Measurements from ENCODE around the gene MTHFSD. TPM values are rescaled to one million over a fixed set of nuclear protein-coding genes. Genes with fewer than 3 reads are reported as not detected.
A peak's percentile ranks its signal among the peaks of the same experiment; 100 is the strongest.

The MTHFSD gene
- total RNA-seq, 1 donor from 2014 or later = 20.2 TPM

DNA sequence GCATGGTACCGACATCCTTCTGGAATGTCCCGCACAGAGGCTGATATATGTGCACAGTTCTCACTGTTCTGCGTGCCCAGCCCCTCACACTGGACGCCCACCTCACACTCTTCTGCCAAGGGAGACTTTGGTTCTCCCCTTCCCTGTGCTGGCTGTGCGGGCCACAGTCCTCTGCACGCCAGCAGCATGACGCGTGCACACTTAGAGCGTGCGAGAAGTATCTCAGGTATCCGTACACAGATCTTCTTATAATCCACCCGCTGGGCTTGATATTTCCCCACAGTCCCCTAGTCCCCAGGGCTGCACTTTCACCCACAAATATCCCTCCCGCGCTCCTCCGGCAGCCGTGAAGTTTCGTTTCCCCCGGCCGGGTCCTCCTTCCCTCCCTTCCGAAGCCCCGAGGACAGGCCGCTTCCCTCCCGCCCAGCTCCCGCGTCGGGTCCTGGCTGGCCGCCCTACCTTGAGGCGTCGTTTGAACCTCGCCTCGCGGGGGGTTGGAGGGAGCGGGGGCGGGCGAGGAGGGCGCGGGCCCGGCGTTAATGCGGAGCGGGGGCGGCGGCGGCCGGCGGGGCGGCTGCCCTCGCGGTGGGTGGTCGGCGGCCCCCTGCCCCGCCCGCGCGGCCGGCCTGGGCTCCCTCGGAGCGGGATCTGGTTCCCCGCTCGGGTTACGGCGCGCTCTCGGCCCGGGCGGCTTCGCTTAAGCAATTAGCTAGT is 49.7 kb downstream of the MTHFSD start:
- DNase-seq (ENCODE audit: extremely low spot score, unreplicated experiment) = no peak
- Mint-ChIP-seq H3K4me1 (ENCODE audit: unreplicated experiment) (peaks cover 26% of the 10 kb centered on the region), H3K27ac (peak overlapping the region; percentile 46), H3K9me3 (no peaks in the 10 kb centered on the region), H3K36me3 (no peaks in the 10 kb centered on the region), H3K27me3 (peaks cover 84% of the 10 kb centered on the region), H3K4me3 (peak overlapping the region; percentile 59)
- TF ChIP-seq, protein P1, sequence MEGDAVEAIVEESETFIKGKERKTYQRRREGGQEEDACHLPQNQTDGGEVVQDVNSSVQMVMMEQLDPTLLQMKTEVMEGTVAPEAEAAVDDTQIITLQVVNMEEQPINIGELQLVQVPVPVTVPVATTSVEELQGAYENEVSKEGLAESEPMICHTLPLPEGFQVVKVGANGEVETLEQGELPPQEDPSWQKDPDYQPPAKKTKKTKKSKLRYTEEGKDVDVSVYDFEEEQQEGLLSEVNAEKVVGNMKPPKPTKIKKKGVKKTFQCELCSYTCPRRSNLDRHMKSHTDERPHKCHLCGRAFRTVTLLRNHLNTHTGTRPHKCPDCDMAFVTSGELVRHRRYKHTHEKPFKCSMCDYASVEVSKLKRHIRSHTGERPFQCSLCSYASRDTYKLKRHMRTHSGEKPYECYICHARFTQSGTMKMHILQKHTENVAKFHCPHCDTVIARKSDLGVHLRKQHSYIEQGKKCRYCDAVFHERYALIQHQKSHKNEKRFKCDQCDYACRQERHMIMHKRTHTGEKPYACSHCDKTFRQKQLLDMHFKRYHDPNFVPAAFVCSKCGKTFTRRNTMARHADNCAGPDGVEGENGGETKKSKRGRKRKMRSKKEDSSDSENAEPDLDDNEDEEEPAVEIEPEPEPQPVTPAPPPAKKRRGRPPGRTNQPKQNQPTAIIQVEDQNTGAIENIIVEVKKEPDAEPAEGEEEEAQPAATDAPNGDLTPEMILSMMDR (conservative IDR thresholded peaks at IDR 0.05) = no peak

DNA sequence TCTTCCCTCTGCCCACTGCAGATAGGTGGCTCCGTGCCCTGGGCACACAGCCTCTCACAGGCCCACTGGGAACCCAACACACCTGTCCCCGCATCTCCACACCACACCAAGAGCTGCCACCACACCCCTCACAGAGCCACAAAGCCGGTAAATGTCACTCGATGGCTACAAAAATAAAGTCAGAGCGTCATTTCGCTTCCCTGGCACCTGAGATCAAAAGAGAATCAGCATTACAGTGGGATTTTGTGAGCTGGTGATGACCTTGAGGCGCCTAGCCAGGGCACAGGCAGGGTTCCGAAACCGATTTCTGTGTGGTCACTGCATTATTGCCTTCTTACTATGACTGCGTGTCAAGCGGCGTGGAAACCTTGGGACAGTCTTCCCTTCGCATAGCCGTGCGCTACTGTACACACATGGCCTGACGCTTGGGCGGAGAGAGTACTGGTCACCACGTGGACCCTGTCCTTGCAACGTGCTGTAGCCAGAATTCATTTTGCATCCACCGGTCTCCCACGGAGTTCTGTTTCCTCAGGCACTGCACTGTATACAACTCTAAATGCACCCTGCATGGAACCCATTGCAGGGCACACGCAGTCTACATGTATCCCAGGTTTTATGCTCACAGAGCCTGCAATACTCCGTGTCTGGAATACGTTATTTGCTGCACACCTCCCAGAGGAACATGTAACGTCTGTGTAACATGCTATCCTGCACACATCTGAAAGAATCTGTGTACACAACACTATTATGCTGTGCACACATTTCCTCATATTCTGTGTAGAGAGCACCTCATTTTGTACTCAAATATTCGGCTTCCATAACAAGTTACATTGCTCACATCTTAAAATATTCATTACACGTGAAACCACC is 50.5 kb downstream of the MTHFSD start:
- H3K4me1 Mint-ChIP-seq (ENCODE audit: unreplicated experiment) = peaks cover 29% of the 10 kb centered on the region
- H3K4me3 Mint-ChIP-seq = peak overlapping the region; percentile 59
- peaks cover 91% of the 10 kb centered on the region for H3K27me3 Mint-ChIP-seq
- TF ChIP-seq, protein P1 (conservative IDR thresholded peaks at IDR 0.05) = no peak
- H3K36me3 Mint-ChIP-seq = no peaks in the 10 kb centered on the region
- peak overlapping the region; percentile 46 for H3K27ac Mint-ChIP-seq
- no peaks in the 10 kb centered on the region for H3K9me3 Mint-ChIP-seq
- no peak for DNase-seq (ENCODE audit: extremely low spot score, unreplicated experiment)

DNA sequence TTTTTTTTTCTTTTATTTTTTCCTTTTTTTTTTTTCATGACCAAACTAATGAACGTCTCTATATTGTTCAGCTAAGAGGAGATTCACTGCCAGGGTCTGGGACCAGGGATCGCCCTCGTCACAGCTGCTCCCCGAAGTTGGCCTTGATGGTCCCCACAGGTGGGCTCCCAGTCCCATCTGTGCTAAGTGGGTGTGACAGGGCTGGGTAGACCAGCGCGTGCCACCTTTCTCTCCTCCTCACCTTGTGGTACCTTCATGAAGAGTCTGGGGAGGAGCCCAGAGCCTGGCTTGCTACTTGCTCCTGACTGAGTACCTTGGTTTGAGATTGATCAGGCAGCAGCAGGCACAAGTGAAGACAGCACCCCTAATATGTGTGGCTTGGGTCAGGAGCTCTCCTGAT is 51.2 kb downstream of the MTHFSD start:
- H3K27ac Mint-ChIP-seq = no peak overlapping the region
- DNase-seq (ENCODE audit: extremely low spot score, unreplicated experiment) = no peak
- H3K9me3 Mint-ChIP-seq = no peaks in the 10 kb centered on the region
- no peaks in the 10 kb centered on the region for H3K36me3 Mint-ChIP-seq
- TF ChIP-seq, protein P1 (conservative IDR thresholded peaks at IDR 0.05) = no peak
- no peak overlapping the region for H3K4me3 Mint-ChIP-seq
- peaks cover 93% of the 10 kb centered on the region for H3K27me3 Mint-ChIP-seq
- peaks cover 36% of the 10 kb centered on the region for H3K4me1 Mint-ChIP-seq (ENCODE audit: unreplicated experiment)

DNA sequence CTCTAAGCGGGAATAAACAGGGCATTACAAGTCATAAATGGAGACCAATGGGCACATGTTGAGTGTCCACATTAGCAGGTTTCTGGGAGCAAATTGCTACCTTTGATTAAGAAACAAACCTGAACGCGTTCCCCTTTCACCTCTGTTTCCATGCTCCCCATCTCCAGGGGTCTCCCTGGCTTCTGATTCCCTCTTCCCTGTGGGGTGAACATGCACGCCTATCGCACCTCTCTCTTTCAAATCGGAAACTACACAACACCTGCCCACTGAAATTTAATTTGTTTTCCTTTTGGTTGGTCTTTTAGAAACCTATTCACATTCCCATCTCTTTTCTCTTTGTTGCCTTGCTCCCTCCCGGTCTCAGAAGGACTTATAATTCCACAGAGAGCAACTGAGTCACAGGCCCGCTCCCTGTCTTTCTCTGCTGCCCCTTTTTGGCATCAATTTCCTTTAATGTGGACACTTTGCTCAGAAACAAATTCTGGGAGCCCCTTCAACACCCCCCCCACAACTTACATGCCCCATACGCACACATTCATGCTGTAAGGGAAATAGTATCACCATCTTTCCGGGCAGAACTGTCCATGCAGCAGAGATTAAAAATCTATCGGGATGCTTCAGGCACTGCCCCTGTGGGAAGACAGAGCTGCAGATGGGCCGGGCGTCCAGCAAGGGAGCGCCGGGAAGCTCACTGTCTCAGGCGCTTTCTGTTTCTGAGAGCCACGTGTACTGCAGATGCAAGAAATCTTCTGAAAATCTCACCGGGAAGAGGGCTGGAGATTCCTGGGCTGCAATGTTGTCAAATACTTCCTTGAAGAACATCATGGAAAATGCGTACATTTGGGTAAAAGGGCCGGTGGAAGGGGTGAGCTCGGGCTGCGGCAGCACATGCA is 51.9 kb downstream of the MTHFSD start:
- DNase-seq (ENCODE audit: extremely low spot score, unreplicated experiment) = no peak
- TF ChIP-seq, protein P1 (conservative IDR thresholded peaks at IDR 0.05) = no peak
- H3K9me3 Mint-ChIP-seq = no peaks in the 10 kb centered on the region
- peaks cover 96% of the 10 kb centered on the region for H3K27me3 Mint-ChIP-seq
- peak overlapping the region; percentile 1 for H3K4me3 Mint-ChIP-seq
- no peak overlapping the region for H3K27ac Mint-ChIP-seq
- peaks cover 36% of the 10 kb centered on the region for H3K4me1 Mint-ChIP-seq (ENCODE audit: unreplicated experiment)
- H3K36me3 Mint-ChIP-seq = no peaks in the 10 kb centered on the region

All from type B pancreatic cell (in vitro differentiated cells).